Stimulated activated effector memory CD8-positive, alpha-beta T cell treated with anti-CD3 and anti-CD28 coated beads, Interleukin-12 subunit alpha, Interleukin-12 subunit beta, amount 100 ng/mL, for 72 hours (primary cell): Measurements from ENCODE around the gene SLC25A23.
A peak's percentile ranks its signal among the peaks of the same experiment; 100 is the strongest.

Experiments
- ATAC-seq: fragments of 150-1000 bp; cut with Tn5 transposase; 2 replicates; pipeline ENCODE4 v1.10.0; 2021
- DNase-seq, 2 donors: peaks; one replicate each; pipeline ENCODE4 v3.0.0; 2021 to 2022; ENCODE audit warnings: low spot score in 2 of 2
- H3K27ac Mint-ChIP-seq: one replicate; pipeline ENCODE4 v1.8.0; 2022; ENCODE audit warnings: mild to moderate bottlenecking, mixed read lengths
- H3K36me3 Mint-ChIP-seq: one replicate; pipeline ENCODE4 v1.8.0; 2022; ENCODE audit warnings: mild to moderate bottlenecking, mixed read lengths
- H3K4me1 Mint-ChIP-seq: one replicate; pipeline ENCODE4 v1.8.0; 2022; ENCODE audit warnings: mixed read lengths
- H3K4me3 Mint-ChIP-seq: one replicate; pipeline ENCODE4 v1.8.0; 2022; ENCODE audit warnings: mild to moderate bottlenecking, mixed read lengths
- H3K9me3 Mint-ChIP-seq: one replicate; pipeline ENCODE4 v1.8.0; 2022; ENCODE audit warnings: mixed read lengths

The SLC25A23 gene

DNA sequence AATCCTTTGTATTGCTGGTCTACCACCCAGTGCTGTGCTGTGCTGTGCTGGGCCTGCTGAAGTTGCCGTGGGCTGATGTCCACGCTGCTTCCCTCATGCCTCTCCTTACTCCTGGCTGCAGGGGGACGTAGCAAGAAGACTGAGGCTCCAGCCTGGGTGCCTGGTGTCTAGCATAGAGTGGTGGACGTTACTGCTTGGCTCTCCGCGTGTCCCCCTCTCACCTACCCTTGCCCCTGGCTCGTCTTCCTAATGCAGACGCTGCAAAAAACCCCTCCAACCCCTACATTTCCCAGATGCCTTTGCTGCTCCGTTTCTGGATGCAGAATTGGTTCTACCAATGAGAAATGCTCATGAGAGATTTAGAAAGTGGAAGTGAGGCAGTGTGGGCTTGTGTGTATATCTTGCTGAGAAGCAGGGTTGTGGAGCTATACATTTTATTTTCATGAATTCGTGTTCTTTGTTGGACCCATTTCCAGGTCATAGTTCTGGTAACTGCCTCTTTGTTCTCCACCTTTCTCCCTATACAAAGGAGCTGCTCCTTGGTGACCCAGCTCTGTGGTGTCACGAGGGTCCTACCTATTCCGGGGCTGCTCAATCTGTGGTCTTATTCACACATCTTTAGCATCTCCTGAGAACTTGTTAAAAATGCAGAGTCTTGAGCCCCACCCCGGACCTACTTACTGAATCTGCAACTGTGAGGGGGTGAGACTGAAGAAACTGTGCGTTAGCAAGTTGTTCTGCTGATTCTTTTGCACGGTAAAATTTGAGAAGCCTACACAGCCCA, 29.9 kb upstream of the SLC25A23 start:
- no peaks in the 10 kb centered on the region for H3K36me3 Mint-ChIP-seq
- peaks cover 4% of the 10 kb centered on the region for H3K9me3 Mint-ChIP-seq
- peaks cover 25% of the 10 kb centered on the region for H3K4me1 Mint-ChIP-seq
- ATAC-seq (peak; percentile 90), DNase-seq (peak in 1 of 2 donors; percentile 77)
- H3K4me3 Mint-ChIP-seq = peak overlapping the region; percentile 73
- H3K27ac Mint-ChIP-seq = peak overlapping the region; percentile 85

GRCh38 chr19:6484831-6485230, 25.2 kb upstream of the SLC25A23 start:
- DNase-seq (no peak), ATAC-seq (no peak)
- Mint-ChIP-seq H3K4me3 (no peak overlapping the region), H3K27ac (no peak overlapping the region), H3K4me1 (peaks cover 46% of the 10 kb centered on the region), H3K36me3 (no peaks in the 10 kb centered on the region), H3K9me3 (no peaks in the 10 kb centered on the region)

- no peak overlapping the region for H3K4me3 Mint-ChIP-seq
- DNase-seq (no peak), ATAC-seq (no peak)
- H3K36me3 Mint-ChIP-seq = no peaks in the 10 kb centered on the region
- no peaks in the 10 kb centered on the region for H3K9me3 Mint-ChIP-seq
- peak overlapping the region; percentile 98 for H3K27ac Mint-ChIP-seq
- peaks cover 44% of the 10 kb centered on the region for H3K4me1 Mint-ChIP-seq
Measured at GRCh38 chr19:6484230-6484629, 24.6 kb upstream of the SLC25A23 start.

- DNase-seq (no peak), ATAC-seq (no peak)
- Mint-ChIP-seq H3K27ac (peak overlapping the region; percentile 98), H3K36me3 (peaks cover 3% of the 10 kb centered on the region), H3K4me3 (peak overlapping the region; percentile 79), H3K4me1 (peaks cover 41% of the 10 kb centered on the region), H3K9me3 (no peaks in the 10 kb centered on the region)
Measured at GRCh38 chr19:6483235-6483634, 23.6 kb upstream of the SLC25A23 start.

DNA sequence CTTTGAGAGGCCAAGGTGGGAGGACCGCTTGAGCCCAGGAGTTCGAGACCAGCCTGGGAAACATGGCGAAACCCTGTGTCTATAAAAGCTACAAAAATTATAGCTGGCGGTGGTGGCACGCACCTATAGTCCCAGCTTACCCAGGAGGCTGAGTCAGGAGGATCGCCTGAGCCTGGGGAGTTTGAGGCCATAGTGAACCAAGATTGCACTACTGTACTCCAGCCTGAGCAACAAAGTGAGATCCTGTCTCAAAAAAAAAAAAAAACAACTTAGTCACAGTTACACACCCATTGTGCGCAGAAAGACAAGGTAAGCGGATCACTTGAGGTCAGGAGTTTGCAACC, 22.7 kb upstream of the SLC25A23 start:
- Mint-ChIP-seq H3K9me3 (no peaks in the 10 kb centered on the region), H3K4me1 (peaks cover 41% of the 10 kb centered on the region), H3K4me3 (peak overlapping the region; percentile 79), H3K27ac (peak overlapping the region; percentile 98), H3K36me3 (peaks cover 12% of the 10 kb centered on the region)
- DNase-seq (no peak), ATAC-seq (peak; percentile 12)

DNA sequence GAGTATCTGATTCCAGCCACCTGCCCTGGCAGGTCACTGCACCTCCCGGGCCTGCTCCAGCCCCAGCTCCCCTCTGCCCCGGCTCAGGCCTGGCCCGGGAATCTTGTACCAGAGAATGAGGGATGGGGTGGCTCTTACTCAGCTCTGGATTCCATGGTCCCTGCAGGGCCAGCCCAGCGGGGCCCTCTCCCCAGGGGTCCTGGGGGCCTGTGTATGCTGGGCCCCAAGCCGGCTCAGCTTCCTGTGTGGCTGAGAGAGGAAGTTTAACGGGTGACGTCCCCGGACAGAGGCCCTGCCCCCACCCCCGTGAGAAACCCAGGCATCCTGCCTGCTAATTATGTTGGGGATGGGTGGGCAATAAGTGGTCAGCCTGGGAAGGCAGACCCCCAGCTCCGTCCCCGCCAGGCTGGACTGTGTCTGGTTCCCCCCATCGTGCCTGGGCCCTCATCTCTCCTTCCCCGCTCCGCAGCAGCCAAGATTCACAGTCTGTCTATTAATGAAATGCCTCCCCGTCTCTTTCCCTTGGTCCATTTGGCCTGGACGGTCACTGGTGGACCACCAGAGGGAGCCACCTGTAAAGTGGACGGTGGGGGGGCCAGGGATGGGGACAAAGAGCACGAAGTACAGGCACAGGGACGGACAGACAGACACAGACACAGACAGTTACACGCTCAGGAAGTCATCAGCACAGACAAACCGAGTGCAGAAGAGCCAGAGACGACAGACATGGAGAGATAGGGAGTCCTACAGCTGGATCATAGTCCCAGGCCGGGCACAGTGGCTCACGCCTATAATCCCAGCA, 22.1 kb upstream of the SLC25A23 start, which contains the start of gene DENND1C:
Gene DENND1C (minus strand): TSS at position 247 of the 802 bp plus-strand sequence. CDS start 92 bp downstream, at position 155.
- H3K36me3 Mint-ChIP-seq = peaks cover 17% of the 10 kb centered on the region
- peak within 1 kb of the TSS; percentile 79 for H3K4me3 Mint-ChIP-seq
- H3K4me1 Mint-ChIP-seq = peaks cover 41% of the 10 kb centered on the region
- ATAC-seq = peak; percentile 90
- H3K27ac Mint-ChIP-seq = peak within 1 kb of the TSS; percentile 98
- DNase-seq = peak; percentile 58 to 85
- no peaks in the 10 kb centered on the region for H3K9me3 Mint-ChIP-seq

GRCh38 chr19:6480848-6481415, 21.3 kb upstream of the SLC25A23 start:
- peaks cover 41% of the 10 kb centered on the region for H3K4me1 Mint-ChIP-seq
- H3K27ac Mint-ChIP-seq = peak overlapping the region; percentile 98
- H3K36me3 Mint-ChIP-seq = peaks cover 22% of the 10 kb centered on the region
- no peak for DNase-seq
- H3K9me3 Mint-ChIP-seq = no peaks in the 10 kb centered on the region
- peak; percentile 61 for ATAC-seq
- peak overlapping the region; percentile 79 for H3K4me3 Mint-ChIP-seq

- ATAC-seq (no peak), DNase-seq (no peak)
- Mint-ChIP-seq H3K27ac (peak overlapping the region; percentile 98), H3K36me3 (peaks cover 30% of the 10 kb centered on the region), H3K4me3 (peak overlapping the region; percentile 79), H3K4me1 (peaks cover 41% of the 10 kb centered on the region), H3K9me3 (no peaks in the 10 kb centered on the region)
Measured at GRCh38 chr19:6479836-6480398, 20.3 kb upstream of the SLC25A23 start.

DNA sequence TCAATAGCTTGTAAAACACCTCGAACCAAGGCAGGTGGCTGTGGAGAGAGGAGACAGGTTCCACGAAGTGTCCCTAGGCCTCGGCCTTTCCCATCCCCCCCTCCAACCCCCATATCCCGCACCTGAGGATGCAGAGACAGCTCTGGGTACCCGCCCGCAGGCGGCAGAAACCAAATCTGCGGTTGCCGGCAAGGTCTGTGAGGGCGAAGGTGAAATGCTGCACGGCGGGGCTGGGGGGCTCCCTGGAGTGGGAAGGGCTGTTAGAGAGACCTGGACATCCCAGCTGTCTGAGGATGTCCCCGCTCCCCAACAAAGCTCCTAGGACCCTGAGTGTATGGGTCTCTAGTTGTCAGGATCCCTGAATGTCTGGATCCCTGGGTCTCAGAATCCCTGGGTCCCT, 19.2 kb upstream of the SLC25A23 start:
- Mint-ChIP-seq H3K9me3 (no peaks in the 10 kb centered on the region), H3K4me3 (no peak overlapping the region), H3K36me3 (peaks cover 41% of the 10 kb centered on the region), H3K4me1 (peaks cover 39% of the 10 kb centered on the region), H3K27ac (peak overlapping the region; percentile 98)
- DNase-seq (no peak), ATAC-seq (no peak)

GRCh38 chr19:6476896-6477431, 17.4 kb upstream of the SLC25A23 start:
- DNase-seq = no peak
- ATAC-seq = no peak
- Mint-ChIP-seq H3K27ac (no peak overlapping the region), H3K36me3 (peaks cover 59% of the 10 kb centered on the region), H3K4me3 (no peak overlapping the region), H3K4me1 (peaks cover 22% of the 10 kb centered on the region), H3K9me3 (no peaks in the 10 kb centered on the region)

DNA sequence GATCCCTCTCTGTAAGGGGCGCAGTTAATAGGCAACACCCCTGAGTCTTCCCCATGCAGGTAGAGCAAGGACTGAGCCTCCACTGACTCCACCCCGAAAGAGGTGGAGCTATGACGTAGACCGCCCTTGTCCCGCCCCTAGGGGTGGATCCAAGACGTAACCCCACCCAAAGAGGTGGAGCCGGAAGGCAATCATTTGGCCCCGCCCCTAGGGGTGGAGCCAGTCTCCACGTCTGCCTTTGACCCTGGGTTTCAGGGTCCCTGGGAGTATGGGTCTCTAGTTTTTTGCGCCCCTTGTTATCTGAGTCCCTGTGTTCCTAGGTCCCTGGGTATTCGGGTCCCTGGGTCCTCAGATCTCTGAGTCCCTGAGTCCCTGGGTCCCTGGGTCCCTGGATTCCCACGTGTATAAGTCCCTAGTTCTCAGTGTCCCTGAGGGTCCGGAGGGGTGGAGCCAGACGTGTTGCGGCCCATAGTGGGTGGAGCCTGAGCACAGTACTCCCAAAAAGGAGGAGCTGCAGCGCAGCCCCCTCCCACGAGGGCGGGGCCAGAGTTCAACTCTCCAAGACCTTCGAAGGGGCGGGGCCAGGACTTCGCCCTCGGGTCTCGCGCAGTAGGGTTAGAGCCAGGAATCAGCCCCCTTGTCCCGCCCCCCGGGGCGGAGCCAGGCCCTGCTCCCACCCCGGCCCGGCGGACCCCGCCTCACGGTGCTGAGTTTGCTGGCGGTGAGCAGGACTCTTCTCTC, 16.7 kb upstream of the SLC25A23 start:
- no peak overlapping the region for H3K4me3 Mint-ChIP-seq
- H3K9me3 Mint-ChIP-seq = no peaks in the 10 kb centered on the region
- ATAC-seq = peak; percentile 82
- DNase-seq = peak; percentile 69 to 90
- H3K36me3 Mint-ChIP-seq = peaks cover 66% of the 10 kb centered on the region
- no peak overlapping the region for H3K27ac Mint-ChIP-seq
- H3K4me1 Mint-ChIP-seq = peaks cover 15% of the 10 kb centered on the region

- peaks cover 10% of the 10 kb centered on the region for H3K4me1 Mint-ChIP-seq
- DNase-seq (no peak), ATAC-seq (no peak)
- H3K4me3 Mint-ChIP-seq = no peak overlapping the region
- H3K27ac Mint-ChIP-seq = no peak overlapping the region
- peaks cover 74% of the 10 kb centered on the region for H3K36me3 Mint-ChIP-seq
- no peaks in the 10 kb centered on the region for H3K9me3 Mint-ChIP-seq
Measured at GRCh38 chr19:6475321-6476108, 15.9 kb upstream of the SLC25A23 start.

DNA sequence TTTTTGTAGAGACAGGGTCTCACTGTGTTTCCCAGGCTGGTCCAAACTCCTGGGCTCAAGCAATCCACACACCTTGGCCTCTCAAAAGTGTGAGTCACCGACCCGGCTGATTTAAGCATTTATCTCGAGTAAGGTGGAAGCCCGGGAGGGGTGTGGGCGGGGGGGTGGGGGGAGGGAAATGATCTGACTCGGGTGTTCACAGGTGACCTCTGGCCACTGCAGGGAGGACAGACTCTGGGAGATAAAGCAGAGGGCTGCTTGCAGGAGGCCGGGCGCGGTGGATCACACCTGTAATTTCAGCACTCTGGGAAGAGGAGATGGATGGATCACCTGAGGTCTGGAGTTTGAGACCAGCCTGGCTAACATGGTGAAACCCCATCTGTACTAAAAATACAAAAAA, 14.1 kb upstream of the SLC25A23 start:
- DNase-seq (no peak), ATAC-seq (no peak)
- H3K9me3 Mint-ChIP-seq = no peaks in the 10 kb centered on the region
- no peak overlapping the region for H3K4me3 Mint-ChIP-seq
- peak overlapping the region; percentile 34 for H3K27ac Mint-ChIP-seq
- peaks cover 92% of the 10 kb centered on the region for H3K36me3 Mint-ChIP-seq
- H3K4me1 Mint-ChIP-seq = no peaks in the 10 kb centered on the region

- no peaks in the 10 kb centered on the region for H3K9me3 Mint-ChIP-seq
- no peak for DNase-seq
Measured at GRCh38 chr19:6472713-6473112, 13.1 kb upstream of the SLC25A23 start.

More at GRCh38 chr19:6472713-6473112, 13.1 kb upstream of the SLC25A23 start:
- peaks cover 94% of the 10 kb centered on the region for H3K36me3 Mint-ChIP-seq
- H3K4me1 Mint-ChIP-seq = peaks cover 3% of the 10 kb centered on the region
- no peak for ATAC-seq
- H3K27ac Mint-ChIP-seq = no peak overlapping the region
- no peak overlapping the region for H3K4me3 Mint-ChIP-seq
